Esophagus muscularis mucosa (tissue), 4 donors: ENCODE measurements around the gene RBP2.

Experiments used
- CTCF ChIP-seq, 3 experiments: fragments of 200-600 bp in 2 of 3; fragments of 450-650 bp in 1 of 3; sonication (generic) in 2 of 3; IDR thresholded peaks; one replicate each; pipeline ENCODE4 v1.5.1; 2017 to 2019; ENCODE audit warnings: antibody characterized with exemption in 3 of 3, mild to moderate bottlenecking in 2 of 3, moderate library complexity in 1 of 3
- EP300 ChIP-seq: sonication (generic); formaldehyde crosslinking; IDR thresholded peaks from one replicate; pipeline ENCODE4 v1.6.1; 2017; ENCODE audit warnings: antibody characterized with exemption
- POLR2A ChIP-seq: fragments of 450-650 bp; IDR thresholded peaks from one replicate; pipeline ENCODE4 v1.6.1; 2017; ENCODE audit warnings: antibody characterized with exemption, moderate library complexity, mild to moderate bottlenecking, low read depth
- POLR2AphosphoS5 ChIP-seq, 2 donors: sonication (generic); formaldehyde crosslinking; IDR thresholded peaks; one replicate each; pipeline ENCODE4 v1.6.1; 2017; ENCODE audit warnings: antibody characterized with exemption in 2 of 2

- TF ChIP-seq CTCF (IDR thresholded peaks at IDR 0.05) (no peak), POLR2AphosphoS5 (IDR thresholded peaks at IDR 0.05) (no peak), EP300 (no peak), POLR2A (no peak)
These were observed 37.0 kb downstream of the RBP2 start for GRCh38 chr3:139439278-139439677.
